B cell (primary cell): ENCODE results near the gene RSAD1. TPM values are rescaled to one million over a fixed set of nuclear protein-coding genes. Genes with fewer than 3 reads are reported as not detected.

ENCODE experiments used
- ATAC-seq: fragments of 200-7000 bp; cut with Tn5 transposase; one replicate; pipeline ENCODE4 v1.10.0; 2021; ENCODE audit warnings: low read depth, mild to moderate bottlenecking, moderate number of reproducible peaks, moderate library complexity
- CTCF ChIA-PET: fragments of 350-600 bp; sonication (Branson Sonifier 250); formaldehyde crosslinking; loops from one replicate; lab custom pipeline; 2021; ENCODE audit warnings: antibody characterized with exemption, inconsistent platforms; lab: Charles Lee
- POLR2A ChIA-PET: fragments of 350-600 bp; sonication (Branson Sonifier 250); formaldehyde crosslinking; loops from one replicate; lab custom pipeline; 2021; ENCODE audit warnings: antibody characterized with exemption; lab: Charles Lee
- DNase-seq: peaks from one replicate; pipeline ENCODE4 v3.0.0; 2013
- H2AFZ ChIP-seq: 2 replicates; pipeline ENCODE4 v1.6.1; 2012; ENCODE audit warnings: mild to moderate bottlenecking, low read depth, low read length; ENCODE audit not compliant: insufficient read depth, poor library complexity, severe bottlenecking
- H3K27ac ChIP-seq, 2 donors: 1 replicate in 1 of 2; 2 replicates in 1 of 2; pipeline ENCODE4 v1.5.1; 2012 to 2013; ENCODE audit warnings: low read length in 2 of 2, mild to moderate bottlenecking in 2 of 2, moderate library complexity in 1 of 2
- H3K27me3 ChIP-seq, 4 experiments: fragments of 200-600 bp in 1 of 4; sonication (generic) in 1 of 4; replicated peaks in 1 of 4; 1 replicate in 2 of 4; 2 replicates in 2 of 4; pipeline versions ENCODE4 v1.6.1 to v1.7.0; 2013 to 2016; ENCODE audit warnings: low read length in 3 of 4, mild to moderate bottlenecking in 2 of 4, mixed read lengths in 1 of 4, moderate library complexity in 1 of 4; ENCODE audit not compliant: insufficient read depth in 4 of 4, control insufficient read depth in 3 of 4; ENCODE audit errors: control extremely low read depth in 1 of 4
- H3K36me3 ChIP-seq, 2 experiments: replicated peaks in 1 of 2; 1 replicate in 1 of 2; 2 replicates in 1 of 2; pipeline versions ENCODE4 v1.6.1 to v1.7.1; 2013; ENCODE audit warnings: low read length in 1 of 2; ENCODE audit not compliant: insufficient read depth in 2 of 2, control insufficient read depth in 1 of 2; ENCODE audit errors: control extremely low read depth in 1 of 2, extremely low read depth in 1 of 2
- H3K4me1 ChIP-seq, 2 donors: fragments of 200-600 bp in 1 of 2; sonication (generic) in 1 of 2; 1 replicate in 1 of 2; 2 replicates in 1 of 2; pipeline versions ENCODE4 v1.5.1 to v1.6.1; 2013 to 2017; ENCODE audit warnings: low read length in 2 of 2; ENCODE audit not compliant: control insufficient read depth in 2 of 2, insufficient read depth in 2 of 2
- H3K4me2 ChIP-seq: replicated peaks from 2 replicates; pipeline ENCODE3; 2012; ENCODE audit warnings: mild to moderate bottlenecking, low read depth, low read length; ENCODE audit not compliant: poor library complexity, severe bottlenecking
- H3K4me3 ChIP-seq, 5 experiments: fragments of 200-600 bp in 1 of 5; sonication (generic) in 1 of 5; 1 replicate in 3 of 5; 2 replicates in 2 of 5; pipeline versions ENCODE4 v1.5.1 to v1.7.0; 2011 to 2016; ENCODE audit warnings: low read length in 4 of 5, mild to moderate bottlenecking in 4 of 5, low read depth in 2 of 5, control low read depth in 1 of 5, moderate library complexity in 1 of 5; ENCODE audit not compliant: insufficient read depth in 1 of 5; ENCODE audit errors: control extremely low read depth in 1 of 5, extremely low read depth in 1 of 5
- H3K79me2 ChIP-seq: fragments of 200-600 bp; sonication (generic); one replicate; pipeline ENCODE4 v1.6.0; 2016; ENCODE audit warnings: low read length; ENCODE audit not compliant: control insufficient read depth, insufficient read depth
- H3K9ac ChIP-seq: fragments of 200-600 bp; sonication (generic); 2 replicates; pipeline ENCODE4 v1.6.1; 2017; ENCODE audit warnings: mild to moderate bottlenecking, low read length, moderate library complexity
- H3K9me3 ChIP-seq, 3 donors: one replicate each; pipeline versions ENCODE4 v1.6.1 to v1.7.1; 2013; ENCODE audit warnings: low read length in 2 of 3; ENCODE audit not compliant: control insufficient read depth in 2 of 3, insufficient read depth in 1 of 3; ENCODE audit errors: control extremely low read depth in 1 of 3
- H4K20me1 ChIP-seq: 2 replicates; pipeline ENCODE4 v1.6.0; 2012; ENCODE audit warnings: mild to moderate bottlenecking, low read length; ENCODE audit not compliant: insufficient read depth, control insufficient read depth, poor library complexity, severe bottlenecking
- H3K27ac Mint-ChIP-seq: one replicate; pipeline ENCODE4 v1.8.0; 2021; ENCODE audit warnings: mixed read lengths
- H3K27me3 Mint-ChIP-seq: one replicate; pipeline ENCODE4 v1.8.0; 2021; ENCODE audit warnings: mixed read lengths
- H3K4me1 Mint-ChIP-seq: one replicate; pipeline ENCODE4 v1.8.0; 2021; ENCODE audit warnings: mixed read lengths
- H3K4me3 Mint-ChIP-seq: one replicate; pipeline ENCODE4 v1.8.0; 2021; ENCODE audit warnings: mixed read lengths
- H3K9me3 Mint-ChIP-seq: one replicate; pipeline ENCODE4 v1.8.0; 2022; ENCODE audit warnings: mixed read lengths; ENCODE audit not compliant: insufficient read depth
- EZH2 ChIP-seq: IDR thresholded peaks from 2 replicates; pipeline ENCODE4 v1.6.1; 2012; ENCODE audit warnings: borderline replicate concordance, low read depth, mild to moderate bottlenecking, moderate library complexity, low read length; ENCODE audit not compliant: insufficient read depth, poor library complexity, severe bottlenecking
- WGBS: methylation state at CpG from one replicate; pipeline ENCODE4 v1.1.5; 2013; ENCODE audit warnings: missing lambda C conversion rate; ENCODE audit not compliant: insufficient coverage; 5-methylcytosine and 5-hydroxymethylcytosine counted together
- intact Hi-C: fragments of 100-400 bp; cut with micrococcal nuclease; formaldehyde crosslinking; loops from one replicate; pipeline ENCODE4 v1.10.0; 2022
- polyA plus RNA-seq: library from polyadenylated mRNA; depleted of rRNA; stranded (reverse); fragments of >200 nt; gene quantifications from 2 replicates; pipeline ENCODE4 v1.2.3, GENCODE V29; 2012
- total RNA-seq, 2 donors: library from RNA; stranded (reverse); fragments of 120-200 nt in 1 of 2; gene quantifications; 1 replicate in 1 of 2; 2 replicates in 1 of 2; pipeline versions ENCODE4 v1.2.3 to v1.2.4, GENCODE V29; 2013 to 2022
- TF ChIP-seq, protein P1 (sequence below): fragments of 200-600 bp; IDR thresholded peaks from one replicate; pipeline ENCODE4 v1.8.0; 2022; ENCODE audit warnings: antibody characterized with exemption, mild to moderate bottlenecking

RSAD1 gene
- total and polyA plus RNA-seq, 2 donors (not counting 1 experiment from before 2014, with no cell fraction given) = 53.4 to 63.9 TPM

DNA sequence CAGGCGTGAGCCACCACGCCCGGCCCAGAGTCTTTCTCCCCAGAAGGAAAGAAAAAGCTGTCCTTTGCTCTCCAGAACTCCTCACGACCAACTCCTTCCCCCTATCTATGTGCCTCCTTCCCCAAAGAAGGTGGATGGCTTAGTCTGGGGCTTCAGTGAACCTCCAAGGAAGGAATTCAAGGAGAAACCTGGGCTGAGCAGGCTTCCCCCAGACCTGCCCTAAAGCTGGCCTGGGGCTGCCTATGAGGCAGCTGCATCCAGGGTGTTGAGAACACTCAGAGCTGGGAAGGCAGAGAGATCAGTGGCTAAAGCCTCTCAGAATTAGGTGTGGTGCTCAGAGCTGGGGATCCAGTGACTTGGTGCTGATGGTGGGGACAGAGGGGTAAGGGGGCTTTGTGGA lies 48.9 kb upstream of the RSAD1 start:
- peaks cover 34% of the 10 kb centered on the region for H3K79me2 ChIP-seq
- H3K9me3 ChIP-seq = no peaks in the 10 kb centered on the region
- DNase-seq (no peak), ATAC-seq (no peak)
- no peak overlapping the region for H2AFZ ChIP-seq
- POLR2A ChIA-PET = no interaction called here
- Mint-ChIP-seq H3K27me3 (no peaks in the 10 kb centered on the region), H3K4me3 (no peak overlapping the region), H3K9me3 (no peaks in the 10 kb centered on the region), H3K4me1 (peaks cover 34% of the 10 kb centered on the region), H3K27ac (no peak overlapping the region)
- peaks cover 19 to 27% of the 10 kb centered on the region in 2 donors for H3K4me1 ChIP-seq
- H3K4me3 ChIP-seq = no peak overlapping the region
- TF ChIP-seq EZH2 = no peak
- TF ChIP-seq, protein P1, sequence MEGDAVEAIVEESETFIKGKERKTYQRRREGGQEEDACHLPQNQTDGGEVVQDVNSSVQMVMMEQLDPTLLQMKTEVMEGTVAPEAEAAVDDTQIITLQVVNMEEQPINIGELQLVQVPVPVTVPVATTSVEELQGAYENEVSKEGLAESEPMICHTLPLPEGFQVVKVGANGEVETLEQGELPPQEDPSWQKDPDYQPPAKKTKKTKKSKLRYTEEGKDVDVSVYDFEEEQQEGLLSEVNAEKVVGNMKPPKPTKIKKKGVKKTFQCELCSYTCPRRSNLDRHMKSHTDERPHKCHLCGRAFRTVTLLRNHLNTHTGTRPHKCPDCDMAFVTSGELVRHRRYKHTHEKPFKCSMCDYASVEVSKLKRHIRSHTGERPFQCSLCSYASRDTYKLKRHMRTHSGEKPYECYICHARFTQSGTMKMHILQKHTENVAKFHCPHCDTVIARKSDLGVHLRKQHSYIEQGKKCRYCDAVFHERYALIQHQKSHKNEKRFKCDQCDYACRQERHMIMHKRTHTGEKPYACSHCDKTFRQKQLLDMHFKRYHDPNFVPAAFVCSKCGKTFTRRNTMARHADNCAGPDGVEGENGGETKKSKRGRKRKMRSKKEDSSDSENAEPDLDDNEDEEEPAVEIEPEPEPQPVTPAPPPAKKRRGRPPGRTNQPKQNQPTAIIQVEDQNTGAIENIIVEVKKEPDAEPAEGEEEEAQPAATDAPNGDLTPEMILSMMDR = no peak
- H3K27ac ChIP-seq = no peak overlapping the region
- no peak overlapping the region for H3K4me2 ChIP-seq
- no peaks in the 10 kb centered on the region for H4K20me1 ChIP-seq
- intact Hi-C loops = loop anchor here (2.0 to 10.0 kb wide), 2 partner anchors 13 to 55 kb away; partner anchors contain the start of genes EME1 and MRPL27
- H3K27me3 ChIP-seq = no peaks in the 10 kb centered on the region
- H3K36me3 ChIP-seq = peaks cover 0 to 7% of the 10 kb centered on the region in 2 experiments
- WGBS = 100% methylated on average over 3 of the region's 4 CpGs
- CTCF ChIA-PET = interaction anchor here (1.2 to 1.7 kb wide), 2 partner anchors 32 to 193 kb away, joined by 3 to 7 read pairs; partner anchors contain the start of gene LRRC59
- H3K9ac ChIP-seq = no peak overlapping the region

DNA sequence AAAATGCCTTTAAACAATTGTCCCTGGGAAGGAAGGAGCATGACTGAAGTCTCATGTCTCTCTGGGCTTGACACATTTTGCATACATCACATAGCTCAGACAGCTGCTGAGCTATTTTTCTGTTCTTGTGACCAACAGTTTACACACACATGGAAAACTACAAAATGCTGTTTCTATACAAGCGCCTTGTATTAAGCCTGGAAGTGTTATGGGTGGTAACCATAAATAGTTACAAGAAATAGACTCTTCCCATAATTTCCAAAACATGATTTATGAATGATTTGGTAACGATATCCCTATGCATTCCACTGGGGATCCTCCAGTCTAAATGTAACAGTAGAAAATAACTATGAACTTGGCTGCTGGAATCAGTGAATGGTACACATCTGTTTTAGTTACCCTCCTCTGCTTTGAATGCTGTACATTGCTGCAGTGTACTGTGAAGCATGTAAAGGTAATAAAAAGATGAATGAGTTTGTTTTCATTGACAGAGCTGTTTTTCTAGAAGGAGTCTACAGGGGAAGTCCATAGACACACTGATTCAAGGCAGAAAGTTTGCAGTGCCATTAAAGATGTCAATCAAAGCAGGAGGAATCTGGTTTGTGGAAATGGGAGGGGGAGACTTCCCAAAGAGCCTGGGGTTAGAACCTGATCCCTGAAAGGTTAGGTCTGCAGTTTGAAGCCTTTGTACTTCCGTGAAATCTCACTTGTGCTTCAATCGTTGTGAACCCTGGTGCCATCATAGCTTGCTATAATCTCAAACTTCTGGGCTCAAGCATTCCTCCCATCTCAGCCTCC lies 47.6 kb upstream of the RSAD1 start:
- Histone ChIP-seq H3K4me1 (peaks cover 13 to 17% of the 10 kb centered on the region in 2 donors), H3K9ac (no peak overlapping the region), H4K20me1 (no peaks in the 10 kb centered on the region), H3K27ac (no peak overlapping the region), H3K27me3 (no peaks in the 10 kb centered on the region), H3K4me2 (no peak overlapping the region), H3K9me3 (no peaks in the 10 kb centered on the region), H3K36me3 (peaks cover 0 to 7% of the 10 kb centered on the region in 2 experiments), H2AFZ (no peak overlapping the region), H3K4me3 (no peak overlapping the region), H3K79me2 (peaks cover 28% of the 10 kb centered on the region)
- ChIA-PET POLR2A (interaction anchor here (0.6 kb wide), 1 partner anchor 23 kb away, joined by 6 read pairs; no protein-coding TSS in a partner anchor), CTCF (interaction anchor here (0.8 to 1.4 kb wide), 3 partner anchors 10 to 48 kb away, joined by 3 to 4 read pairs (median 4); partner anchors contain the start of gene LRRC59)
- Mint-ChIP-seq H3K9me3 (no peaks in the 10 kb centered on the region), H3K4me1 (peaks cover 26% of the 10 kb centered on the region), H3K27me3 (no peaks in the 10 kb centered on the region), H3K27ac (no peak overlapping the region), H3K4me3 (no peak overlapping the region)
- TF ChIP-seq, protein P1 = no peak
- intact Hi-C loops = loop anchor here (2.0 kb wide), 1 partner anchor 14 kb away; no protein-coding TSS in a partner anchor
- 100% methylated on average over 2 of the region's 4 CpGs for WGBS
- no peak for ATAC-seq
- DNase-seq = no peak
